Measurements from ENCODE around the gene PLEK2.

DNA sequence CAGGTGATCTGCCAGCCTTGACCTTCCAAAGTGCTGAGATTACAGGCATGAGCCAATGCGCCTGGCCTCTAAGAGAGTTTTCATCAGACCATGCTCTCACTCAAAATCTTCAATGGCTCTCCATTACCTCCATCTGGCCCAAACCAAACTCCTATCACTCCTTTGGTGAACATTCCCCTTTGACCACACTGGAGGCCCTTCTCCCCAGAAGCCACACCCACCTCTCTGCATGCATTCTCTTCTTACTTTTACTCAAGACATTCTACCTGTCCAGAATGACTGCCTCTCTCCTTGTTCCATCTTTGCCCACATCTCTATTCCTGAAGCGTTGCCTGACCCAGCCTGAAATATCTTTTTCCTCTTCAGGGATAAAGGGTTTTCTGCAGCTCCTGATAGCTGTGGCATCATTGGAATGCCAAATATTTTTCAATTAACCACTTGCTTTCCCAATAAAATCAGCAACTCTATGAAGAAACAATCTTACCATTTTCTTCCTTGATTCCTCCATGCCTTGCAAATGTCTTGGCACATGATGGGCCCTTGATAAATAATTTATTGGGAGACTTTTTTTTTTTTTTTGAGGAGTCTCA is 15.5 kb downstream of the PLEK2 start:
- TF ChIP-seq RFX1 (IDR thresholded peaks at IDR 0.05): no peak
- TF ChIP-seq YY1 (IDR thresholded peaks at IDR 0.05; ENCODE audit: insufficient read depth, insufficient replicate concordance, low read depth, low read length): no peak
- TF ChIP-seq, protein P1, sequence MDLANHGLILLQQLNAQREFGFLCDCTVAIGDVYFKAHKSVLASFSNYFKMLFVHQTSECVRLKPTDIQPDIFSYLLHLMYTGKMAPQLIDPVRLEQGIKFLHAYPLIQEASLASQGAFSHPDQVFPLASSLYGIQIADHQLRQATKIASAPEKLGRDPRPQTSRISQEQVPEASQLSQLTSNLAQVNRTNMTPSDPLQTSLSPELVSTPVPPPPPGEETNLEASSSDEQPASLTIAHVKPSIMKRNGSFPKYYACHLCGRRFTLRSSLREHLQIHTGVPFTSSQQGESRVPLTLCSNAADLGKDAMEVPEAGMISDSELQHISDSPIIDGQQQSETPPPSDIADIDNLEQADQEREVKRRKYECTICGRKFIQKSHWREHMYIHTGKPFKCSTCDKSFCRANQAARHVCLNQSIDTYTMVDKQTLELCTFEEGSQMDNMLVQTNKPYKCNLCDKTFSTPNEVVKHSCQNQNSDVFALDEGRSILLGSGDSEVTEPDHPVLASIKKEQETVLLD (CRISPR knock-in tag; IDR thresholded peaks at IDR 0.05; ENCODE audit: low read depth): no peak
- TF ChIP-seq PCBP1 (IDR thresholded peaks at IDR 0.05; ENCODE audit: borderline replicate concordance, low read depth, low read length): no peak
- no peak for TF ChIP-seq CREM (IDR thresholded peaks at IDR 0.05)
- no peak for TF ChIP-seq CREM (CRISPR knock-in tag; IDR thresholded peaks at IDR 0.05)
- no peak for TF ChIP-seq ZNF782 (CRISPR knock-in tag; IDR thresholded peaks at IDR 0.05; ENCODE audit: borderline replicate concordance)
- TF ChIP-seq, protein P2, sequence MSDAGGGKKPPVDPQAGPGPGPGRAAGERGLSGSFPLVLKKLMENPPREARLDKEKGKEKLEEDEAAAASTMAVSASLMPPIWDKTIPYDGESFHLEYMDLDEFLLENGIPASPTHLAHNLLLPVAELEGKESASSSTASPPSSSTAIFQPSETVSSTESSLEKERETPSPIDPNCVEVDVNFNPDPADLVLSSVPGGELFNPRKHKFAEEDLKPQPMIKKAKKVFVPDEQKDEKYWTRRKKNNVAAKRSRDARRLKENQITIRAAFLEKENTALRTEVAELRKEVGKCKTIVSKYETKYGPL (CRISPR knock-in tag; IDR thresholded peaks at IDR 0.05): no peak
- no peak for TF ChIP-seq ZSCAN9 (CRISPR knock-in tag; IDR thresholded peaks at IDR 0.05; ENCODE audit: borderline replicate concordance)
- TF ChIP-seq, protein P3, sequence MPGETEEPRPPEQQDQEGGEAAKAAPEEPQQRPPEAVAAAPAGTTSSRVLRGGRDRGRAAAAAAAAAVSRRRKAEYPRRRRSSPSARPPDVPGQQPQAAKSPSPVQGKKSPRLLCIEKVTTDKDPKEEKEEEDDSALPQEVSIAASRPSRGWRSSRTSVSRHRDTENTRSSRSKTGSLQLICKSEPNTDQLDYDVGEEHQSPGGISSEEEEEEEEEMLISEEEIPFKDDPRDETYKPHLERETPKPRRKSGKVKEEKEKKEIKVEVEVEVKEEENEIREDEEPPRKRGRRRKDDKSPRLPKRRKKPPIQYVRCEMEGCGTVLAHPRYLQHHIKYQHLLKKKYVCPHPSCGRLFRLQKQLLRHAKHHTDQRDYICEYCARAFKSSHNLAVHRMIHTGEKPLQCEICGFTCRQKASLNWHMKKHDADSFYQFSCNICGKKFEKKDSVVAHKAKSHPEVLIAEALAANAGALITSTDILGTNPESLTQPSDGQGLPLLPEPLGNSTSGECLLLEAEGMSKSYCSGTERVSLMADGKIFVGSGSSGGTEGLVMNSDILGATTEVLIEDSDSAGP (CRISPR knock-in tag; IDR thresholded peaks at IDR 0.05; ENCODE audit: borderline replicate concordance): no peak
- TF ChIP-seq EED (CRISPR knock-in tag; IDR thresholded peaks at IDR 0.05): no peak
